GM19372 (cell line): ENCODE measurements around the gene P4HA2.

ENCODE experiments used
- ATAC-seq: cut with Tn5 transposase; IDR thresholded peaks from one replicate; pipeline ENCODE4 v1.9.1; 2021; ENCODE audit warnings: mild to moderate bottlenecking, low read depth, moderate library complexity; ENCODE audit not compliant: unreplicated experiment

P4HA2 gene

DNA sequence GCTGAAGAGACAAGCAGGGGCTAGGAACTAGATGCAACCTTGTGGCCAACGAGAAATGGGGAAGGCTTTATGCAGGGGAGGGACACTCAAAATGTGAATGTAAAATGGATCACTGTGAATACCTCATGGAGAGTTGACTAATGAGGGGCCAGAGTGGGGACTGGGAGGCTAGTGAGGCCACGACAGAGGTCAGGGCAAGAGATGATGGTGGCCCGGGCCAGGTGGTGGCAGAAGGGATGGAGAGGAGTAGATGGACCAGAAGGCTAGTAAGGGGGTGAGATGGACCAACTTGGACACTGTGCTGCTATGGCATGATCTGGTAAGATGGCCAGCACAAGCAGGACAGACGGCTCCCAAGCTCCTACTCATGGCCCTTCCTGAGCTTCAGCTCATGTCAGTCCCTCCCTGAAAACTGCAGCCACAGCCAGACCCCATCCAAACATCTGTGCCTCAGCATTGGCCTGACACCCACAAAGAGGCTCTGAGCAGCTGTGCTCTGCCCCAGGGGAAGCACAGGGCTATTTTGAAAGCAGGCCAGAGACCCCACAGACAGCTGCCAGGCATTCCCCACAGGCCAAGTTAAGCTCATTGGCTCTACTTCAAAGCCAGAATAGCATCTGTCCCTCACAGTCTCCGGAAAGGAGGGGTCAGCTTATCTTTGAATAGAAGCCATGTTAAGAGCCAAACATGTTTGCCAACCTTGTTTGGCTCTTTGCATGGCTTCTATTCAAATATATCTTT is 22.1 kb downstream of the P4HA2 start:
- no peak for ATAC-seq

DNA sequence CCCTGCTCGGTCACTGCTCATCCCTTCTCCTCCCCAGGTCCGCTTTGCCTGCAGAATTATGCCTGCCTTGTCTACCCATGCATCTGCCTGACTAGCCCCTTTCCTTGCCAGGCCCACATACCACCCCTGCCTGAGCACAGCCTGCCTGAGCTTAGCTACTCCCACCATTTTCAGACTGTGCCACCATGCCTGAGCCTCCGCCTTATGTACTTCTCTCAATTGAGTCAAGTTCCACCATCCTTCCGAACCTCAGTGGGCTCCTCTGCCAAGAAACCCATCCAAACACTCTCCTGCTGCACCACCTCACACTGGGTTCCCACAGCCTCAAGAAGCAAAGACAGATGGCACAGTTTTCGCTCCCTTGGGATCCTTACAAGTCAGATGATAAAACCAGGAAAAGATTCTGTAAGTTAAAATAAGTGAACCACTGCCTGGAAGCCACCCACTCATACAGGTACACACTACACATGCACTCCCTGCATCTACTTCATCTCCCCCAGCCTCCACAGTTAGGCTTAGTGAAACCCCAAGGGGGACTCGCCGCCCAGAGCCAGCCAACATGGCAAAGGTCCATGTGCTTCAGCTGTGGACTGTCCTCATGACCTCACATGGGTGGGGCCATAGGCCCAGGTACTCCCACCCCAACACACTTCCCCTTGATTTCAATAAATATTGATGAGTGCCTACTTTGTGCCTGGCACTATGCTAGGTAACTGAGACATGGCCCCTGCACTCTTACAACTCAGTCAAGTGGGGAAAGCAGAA is 23.1 kb downstream of the P4HA2 start:
- no peak for ATAC-seq

DNA sequence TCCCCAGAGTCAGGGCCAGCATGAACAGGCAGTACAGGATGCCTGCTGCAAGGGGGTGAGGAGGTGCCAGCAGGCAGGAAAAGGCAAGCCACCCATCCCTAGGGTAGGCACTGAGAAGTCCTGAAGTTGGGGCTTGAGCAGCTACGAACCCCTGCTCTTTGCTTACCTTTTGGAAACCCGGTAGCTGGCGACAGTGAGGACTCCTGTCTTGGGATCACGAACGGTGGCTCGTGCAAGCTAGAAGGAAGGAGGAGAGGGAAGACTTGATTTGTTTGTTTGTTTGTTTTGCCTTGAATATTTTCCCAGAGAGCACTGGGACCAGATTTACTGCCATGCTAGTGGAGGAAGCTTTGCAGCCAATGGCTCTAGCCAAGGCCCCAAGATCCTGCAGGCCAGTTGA is 23.7 kb downstream of the P4HA2 start:
- no peak for ATAC-seq

DNA sequence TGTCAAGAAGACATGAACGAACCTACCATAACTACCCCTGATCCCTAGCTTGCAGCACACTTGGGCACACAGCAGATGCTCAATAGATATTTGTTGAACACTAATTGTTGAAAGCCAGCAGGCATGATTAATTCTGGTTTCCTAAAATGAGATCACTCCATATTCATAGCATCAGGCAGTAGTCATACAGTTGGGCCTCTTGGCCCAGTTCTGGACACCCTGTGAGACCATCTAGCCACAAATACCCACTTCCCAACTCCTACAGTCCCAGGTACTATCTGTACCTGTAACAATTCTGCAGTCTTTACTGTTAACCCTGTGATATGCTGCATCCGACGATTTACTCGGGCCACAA is 24.2 kb downstream of the P4HA2 start:
- no peak for ATAC-seq

DNA sequence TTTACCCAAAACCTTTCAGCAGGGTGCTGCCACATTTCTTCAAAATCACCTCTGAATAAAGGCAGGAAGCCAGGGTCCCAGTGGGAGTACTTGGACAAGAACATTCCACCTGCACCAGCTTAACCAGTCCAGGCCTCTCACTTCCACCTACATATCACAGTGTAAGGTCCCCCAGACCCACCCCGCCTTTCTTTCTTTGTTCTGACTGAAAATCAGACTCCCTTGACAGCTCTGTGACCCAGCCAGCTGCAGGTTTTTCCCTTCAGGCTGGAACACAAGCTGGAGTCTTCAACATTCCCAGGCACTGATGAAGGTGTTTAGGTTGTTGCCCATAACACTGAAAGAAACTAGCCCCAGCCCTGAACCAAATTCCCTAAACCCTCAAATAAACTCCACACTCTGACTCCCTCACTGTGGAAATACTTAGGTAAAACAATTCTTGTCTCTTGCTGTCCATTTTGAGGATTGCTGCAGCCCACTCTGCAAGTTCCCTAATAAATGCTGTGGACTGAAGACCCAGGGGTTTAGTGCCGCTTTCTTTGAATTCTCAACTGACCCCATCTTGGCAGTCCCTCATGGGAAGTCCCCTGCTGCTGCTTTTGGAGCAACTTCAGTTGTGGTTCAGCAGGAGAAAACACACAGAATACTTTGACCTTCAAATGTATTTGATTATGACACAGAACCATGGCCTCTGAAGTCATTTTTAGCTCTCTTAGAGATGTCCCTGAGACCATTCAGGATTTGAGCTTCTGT is 24.8 kb downstream of the P4HA2 start:
- ATAC-seq, result no peak

DNA sequence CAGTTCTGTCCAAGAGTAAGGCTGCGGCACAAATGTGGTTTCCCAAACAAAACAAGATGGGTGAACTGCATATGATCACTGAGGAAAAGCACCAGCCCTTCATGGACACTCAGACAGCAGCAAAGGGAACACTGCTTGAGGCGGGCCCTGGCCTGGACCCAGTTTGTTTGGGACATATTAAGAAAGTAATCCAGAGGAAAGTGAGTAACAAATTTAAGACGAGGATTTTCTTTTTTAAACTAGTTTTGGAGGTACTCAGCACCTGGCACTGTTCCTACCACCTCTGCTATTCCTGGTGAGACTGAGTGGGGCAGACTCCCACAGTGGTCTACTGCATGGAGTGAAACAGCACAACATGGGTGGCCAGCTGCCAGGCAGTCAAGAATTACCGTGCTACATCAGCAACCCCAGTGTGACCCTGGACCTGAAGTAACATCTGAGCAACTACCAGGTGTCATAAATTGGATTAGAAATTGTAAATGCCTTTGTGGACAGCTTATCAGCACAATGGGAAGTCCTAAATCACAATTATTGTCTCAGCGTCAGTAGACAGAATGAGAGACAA is 28.5 kb downstream of the P4HA2 start:
- no peak for ATAC-seq

DNA sequence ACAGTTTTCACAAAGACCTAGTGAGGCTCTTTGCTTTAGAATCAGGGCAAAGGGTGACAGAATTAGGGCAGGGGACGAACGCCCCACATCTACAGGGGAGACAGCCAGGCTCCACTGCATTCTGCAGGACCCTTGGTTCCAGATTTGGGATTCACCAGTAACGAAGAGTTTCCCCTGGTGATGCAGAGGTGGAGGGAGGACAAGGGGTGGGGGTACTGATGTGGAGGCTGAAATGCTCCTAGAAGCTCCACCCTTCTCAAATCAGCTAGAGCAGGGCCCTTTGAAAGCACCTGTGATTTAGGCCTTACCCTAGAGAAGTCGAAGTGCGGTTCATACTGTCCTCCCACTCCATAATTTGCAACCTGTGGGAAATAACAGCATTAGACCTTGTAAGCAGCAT is 29.1 kb downstream of the P4HA2 start:
- ATAC-seq, result no peak

DNA sequence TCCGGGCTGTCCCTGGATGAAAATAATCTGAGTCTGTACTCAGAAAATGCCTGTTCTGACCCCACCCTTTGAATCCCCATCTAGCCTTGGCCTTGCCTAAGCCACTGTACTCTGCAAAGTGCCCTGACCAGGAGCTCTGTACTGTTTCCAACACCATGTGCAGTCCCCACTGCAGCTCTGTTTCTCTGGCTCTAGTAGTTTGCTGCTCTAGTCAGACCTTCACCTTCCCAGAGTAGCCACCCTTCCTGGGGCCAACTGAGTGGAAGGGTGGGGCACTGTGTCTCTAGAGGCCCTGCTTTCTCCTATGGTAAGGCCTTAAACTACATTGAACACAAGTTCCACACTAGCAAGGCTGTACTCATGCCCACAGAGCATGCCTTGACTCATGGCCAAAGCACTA is 31.9 kb downstream of the P4HA2 start:
- ATAC-seq, result no peak

DNA sequence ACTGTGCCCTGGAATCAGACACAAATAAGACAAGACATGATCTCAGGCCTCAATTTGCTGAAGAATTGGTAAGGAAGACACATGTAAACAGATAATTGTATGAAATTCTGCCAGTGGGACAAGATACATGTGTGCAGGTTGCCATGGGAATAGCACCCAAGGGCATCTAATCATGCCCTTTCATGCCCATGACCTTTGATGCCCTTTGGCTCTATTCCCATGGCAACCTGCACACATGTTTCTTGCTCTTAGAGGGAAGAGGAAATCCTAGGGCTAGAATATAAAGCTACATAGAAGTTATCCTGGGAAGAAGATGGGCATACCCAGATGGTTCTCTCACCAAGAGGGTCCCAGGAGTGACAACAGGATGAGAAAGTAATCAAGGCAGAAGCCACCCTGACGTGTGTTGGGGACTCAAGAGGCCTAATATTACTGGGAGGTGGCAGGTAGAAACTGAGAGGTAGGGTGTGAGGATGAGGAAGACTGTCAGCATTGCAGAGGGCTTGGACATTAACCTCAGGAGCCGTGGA is 34.4 kb downstream of the P4HA2 start:
- no peak for ATAC-seq

DNA sequence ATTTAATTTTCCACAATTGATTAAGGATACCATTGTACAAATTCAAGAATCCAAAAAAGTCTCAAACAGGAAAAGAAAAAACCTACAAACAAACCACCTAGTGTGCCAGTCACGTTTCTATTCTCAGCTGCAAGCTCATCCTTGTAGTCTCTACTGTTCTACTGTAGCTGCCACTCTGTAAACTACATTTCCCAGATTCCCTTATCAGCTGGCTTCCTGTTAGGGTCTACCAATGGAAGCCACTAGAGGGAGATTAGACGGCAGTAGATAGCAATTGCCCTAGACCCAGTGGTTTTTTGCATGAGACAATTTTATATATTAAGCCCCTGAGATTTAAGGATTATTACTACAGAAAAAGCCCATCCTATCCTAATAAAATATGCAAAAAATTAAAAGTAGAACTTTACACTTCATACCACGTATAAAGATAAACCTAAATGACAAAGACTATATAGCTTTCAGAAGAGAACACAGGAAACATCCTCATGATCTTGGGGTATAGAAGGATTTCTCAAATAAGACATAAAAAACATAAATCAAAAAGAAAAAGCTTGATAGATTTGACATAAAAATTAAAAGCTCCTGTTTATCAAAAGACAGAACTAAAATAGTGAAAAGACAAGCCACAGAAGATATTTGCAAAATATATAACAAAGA is 37.4 kb downstream of the P4HA2 start:
- peak; percentile 71 for ATAC-seq

DNA sequence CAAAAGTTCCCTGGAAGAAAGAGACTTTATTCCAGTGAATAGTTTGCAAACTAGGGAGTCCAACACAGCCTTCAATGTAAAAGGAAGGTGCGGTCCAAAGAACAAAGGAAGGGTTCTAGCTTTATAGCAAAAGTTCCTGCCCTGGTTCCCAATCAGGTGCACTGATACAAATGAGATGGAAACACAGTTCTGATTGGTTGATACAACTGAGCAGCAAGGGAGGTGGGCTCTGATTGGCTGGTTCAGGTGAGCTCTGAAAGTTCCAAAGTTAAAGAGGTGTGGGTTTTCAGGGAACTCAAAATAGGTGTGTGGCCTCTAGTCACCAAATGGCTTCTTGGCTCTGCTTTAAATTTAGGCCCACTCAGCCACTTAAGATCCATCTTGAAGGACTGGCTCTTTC is 43.1 kb downstream of the P4HA2 start:
- no peak for ATAC-seq

DNA sequence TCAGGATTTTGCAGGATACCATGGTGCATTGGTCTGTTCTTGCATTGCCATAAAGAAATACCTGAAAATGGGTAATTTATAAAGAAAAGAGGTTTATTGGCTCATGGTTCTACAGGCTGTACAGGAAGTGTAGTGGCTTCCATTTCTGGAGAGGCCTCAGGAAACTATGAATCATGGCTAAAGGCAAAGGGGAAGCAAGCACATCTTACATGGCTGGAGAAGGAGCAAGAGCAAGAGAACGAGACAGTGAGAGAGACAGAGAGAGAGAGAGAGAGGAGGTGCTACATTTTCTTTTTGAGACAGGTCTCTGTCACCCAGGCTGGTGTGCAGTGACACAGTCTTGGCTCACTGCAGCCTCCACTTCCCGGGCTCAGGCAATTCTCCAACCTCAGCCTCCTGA is 43.9 kb downstream of the P4HA2 start:
- no peak for ATAC-seq

DNA sequence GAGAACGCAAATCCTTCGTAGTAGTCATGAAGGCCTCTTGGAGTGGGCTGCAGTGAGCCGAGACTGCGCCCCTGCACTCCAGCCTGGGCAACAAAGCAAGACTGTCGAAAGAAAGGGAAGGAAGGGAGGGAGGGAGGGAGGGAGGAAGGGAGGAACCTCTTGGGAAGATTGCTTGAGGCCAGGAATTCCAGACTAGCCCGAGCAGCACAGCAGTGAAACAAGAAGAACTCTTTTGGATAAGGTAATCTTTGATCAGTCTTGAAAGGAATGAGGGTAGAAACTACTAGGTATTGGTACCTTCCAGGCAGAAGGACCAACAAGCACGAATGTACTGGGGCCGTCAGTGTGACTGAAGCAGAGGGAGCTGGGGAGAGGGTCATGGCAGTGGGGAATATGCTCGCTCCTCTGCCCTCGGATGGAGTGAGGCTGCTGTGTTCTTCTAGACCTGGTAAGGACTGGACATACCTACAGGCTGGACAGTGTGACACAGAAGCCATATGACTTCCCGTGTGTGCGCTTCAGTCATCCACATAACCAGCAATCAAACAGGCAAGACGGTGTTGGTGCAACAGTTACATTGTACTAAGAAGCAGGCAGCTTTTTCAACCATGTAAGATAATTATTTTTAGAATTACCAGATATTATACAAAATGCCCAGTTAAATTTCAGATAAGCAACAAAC is 45.2 kb downstream of the P4HA2 start:
- no peak for ATAC-seq

DNA sequence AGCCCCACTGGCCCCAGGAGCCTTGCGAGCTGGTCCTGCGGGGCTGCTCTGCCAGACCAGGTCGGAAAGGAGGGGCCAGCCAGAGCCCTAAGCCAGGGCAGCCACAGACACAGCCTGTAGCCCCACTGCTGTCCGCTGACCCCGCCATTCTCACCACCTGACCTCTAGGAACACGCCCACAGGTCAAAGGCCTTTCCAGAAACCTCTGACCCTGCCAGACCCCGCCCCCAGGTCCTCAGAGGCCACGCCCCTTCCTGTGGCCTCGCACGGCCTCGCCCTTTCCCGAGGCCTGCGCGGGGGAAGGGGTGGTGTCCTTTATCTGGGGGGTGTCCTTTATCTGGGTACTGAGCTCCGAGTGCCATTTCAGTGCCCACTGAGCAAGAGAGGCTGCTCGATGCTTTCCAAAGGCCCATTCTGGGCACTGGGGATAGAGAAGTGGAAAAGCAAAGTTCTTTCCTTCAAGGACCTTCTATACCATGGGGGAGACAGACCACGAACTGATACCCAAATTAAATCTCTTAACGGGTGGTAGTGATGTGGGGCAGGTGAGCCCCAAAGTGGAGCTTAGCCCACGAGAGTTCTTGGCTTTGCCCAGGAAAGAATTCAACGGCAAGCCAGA is 46.5 kb downstream of the P4HA2 start:
- ATAC-seq, result no peak

DNA sequence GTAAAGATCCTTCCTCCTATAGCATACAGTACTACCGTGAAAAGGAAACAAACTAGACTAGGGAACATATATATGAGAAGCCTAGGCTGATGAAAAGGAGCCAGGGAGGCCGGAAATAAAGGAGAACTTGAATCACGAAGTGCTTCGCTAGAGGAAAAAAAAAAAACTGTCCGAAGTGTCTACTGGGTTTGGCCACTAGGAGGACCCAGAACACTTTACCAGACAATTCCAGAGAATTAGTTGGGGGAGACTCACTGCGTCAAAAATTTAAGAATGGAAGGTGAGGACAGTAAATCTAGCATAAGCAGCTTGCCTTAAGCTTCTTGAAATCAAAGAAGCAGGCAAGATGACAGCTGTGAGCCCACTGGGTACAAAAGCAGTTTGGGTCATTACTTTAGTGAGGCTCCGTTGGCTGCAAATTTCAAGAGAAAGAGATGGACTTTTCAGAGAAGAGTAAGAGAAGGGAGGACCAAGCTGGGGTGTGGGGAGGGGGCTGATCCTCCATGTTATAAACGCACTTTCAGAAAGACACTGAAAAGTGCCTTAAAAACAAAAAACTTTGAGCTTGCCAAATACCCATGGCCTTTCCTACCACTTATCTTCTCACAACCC is 47.4 kb downstream of the P4HA2 start:
- ATAC-seq, result no peak

DNA sequence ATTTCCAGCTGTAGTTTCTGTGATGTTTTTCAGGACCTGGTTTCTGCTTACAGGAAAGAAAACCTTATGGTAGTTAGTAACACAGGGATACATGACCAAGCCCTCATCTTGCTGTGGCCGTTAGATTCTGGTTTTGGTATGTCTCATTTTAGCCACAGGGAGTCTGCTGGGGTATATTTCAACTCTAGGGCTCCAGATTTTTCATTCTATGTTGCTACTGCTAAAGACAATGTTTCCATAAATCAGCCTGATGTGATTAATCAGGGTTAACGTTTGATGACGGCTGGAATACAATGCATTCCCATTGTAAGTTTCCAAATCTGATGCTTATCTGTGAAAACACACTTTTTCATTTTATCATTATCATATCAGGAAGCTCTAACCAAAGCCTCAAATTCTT is 48.2 kb downstream of the P4HA2 start:
- ATAC-seq, result no peak

DNA sequence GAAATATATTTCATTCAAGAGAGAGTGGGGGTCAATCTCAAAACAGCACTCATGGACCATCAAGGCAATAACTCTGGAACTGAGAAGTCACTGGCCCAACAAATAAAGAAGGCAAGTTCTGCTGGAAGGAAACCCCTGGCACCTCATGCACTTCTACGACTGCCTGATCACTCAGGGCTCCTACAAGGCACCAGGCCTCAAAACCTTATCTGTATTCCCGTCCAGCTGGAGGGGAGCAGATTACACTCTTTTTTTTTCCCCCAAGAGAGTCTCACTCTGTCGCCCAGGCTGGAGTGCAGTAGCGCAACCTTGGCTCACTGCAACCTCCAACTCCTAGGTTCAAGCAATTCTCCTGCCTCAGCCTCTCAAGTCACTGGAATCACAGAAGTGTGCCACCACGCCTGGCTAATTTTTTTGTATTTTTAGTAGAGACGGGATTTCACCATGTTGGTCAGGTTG is 49.9 kb downstream of the P4HA2 start:
- ATAC-seq, result no peak

DNA sequence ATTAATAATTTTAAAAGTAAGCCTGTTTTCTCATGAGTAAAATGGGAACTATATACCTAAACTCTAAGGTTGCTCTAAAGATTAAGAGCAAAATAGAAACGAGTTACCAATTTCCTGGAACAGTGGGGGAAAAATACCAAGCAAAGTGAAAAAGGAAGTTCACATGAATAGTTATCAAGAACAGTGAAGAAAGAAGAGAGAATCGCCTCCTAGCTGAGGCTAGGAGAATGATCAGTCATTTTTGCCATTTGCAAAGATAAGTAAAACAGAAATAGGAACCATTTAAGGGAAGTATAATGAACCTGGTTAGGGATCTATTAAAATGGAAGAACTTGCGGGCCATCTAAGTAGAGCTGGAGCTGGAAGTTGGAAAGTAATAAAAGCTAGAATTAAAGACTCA is 50.7 kb downstream of the P4HA2 start:
- no peak for ATAC-seq

DNA sequence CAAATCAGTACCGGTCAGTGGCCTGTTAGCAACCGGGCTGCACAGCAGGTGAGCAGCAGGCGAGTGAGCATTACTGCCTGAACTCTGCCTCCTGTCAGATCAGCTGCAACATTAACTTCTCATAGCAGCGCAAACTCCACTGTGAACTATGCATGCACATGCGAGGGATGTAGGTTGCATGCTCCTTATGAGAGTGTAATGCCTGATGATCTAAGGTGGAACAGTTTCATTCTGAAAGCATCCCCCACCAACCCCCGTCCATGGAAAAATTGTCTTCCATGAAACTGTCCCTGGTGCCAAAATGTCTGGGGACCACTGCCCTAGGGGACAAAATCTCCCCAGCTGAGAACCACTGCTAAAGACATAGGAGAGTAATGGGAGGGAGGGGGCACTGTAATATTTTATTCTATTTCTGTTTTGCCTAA is 51.1 kb downstream of the P4HA2 start:
- no peak for ATAC-seq
